Measurements from ENCODE around the gene LIMS2. TPM values are rescaled to one million over a fixed set of nuclear protein-coding genes. Genes with fewer than 3 reads are reported as not detected.

The LIMS2 gene
- total RNA-seq, 1 donor from 2014 or later: 3.8 TPM

DNA sequence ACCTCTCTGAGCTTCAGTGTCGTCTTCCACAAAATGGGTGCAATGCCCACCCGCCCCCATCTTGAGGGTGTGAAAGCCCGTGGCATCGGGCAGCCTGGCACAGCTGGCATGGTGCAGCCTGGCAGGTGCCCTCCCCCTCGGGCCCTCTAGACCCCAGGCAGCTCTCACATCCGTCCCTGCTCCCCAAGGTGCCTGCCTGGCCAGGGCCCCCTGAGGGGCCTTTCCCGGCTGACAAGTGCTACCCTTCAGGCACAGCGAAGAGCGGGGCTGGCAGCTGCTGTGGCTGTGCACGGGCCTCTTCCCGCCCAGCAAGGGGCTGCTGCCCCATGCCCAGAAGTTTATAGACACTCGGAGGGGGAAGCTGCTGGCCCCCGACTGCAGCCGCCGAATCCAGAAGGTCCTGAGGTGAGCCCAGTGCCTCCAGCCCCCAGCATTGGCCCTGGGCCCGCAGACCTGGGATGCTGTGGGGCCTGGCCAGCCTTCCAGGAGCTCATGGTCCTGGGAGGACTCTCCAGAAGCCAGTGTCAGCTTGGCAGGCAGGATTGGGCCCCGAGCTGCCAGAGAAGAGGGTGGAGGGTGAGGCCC is 43.2 kb downstream of the LIMS2 start:
- peaks cover 4% of the 10 kb centered on the region for H3K4me1 Mint-ChIP-seq (ENCODE audit: unreplicated experiment)
- no peaks in the 10 kb centered on the region for H3K9me3 Mint-ChIP-seq (ENCODE audit: unreplicated experiment)
- TF ChIP-seq, protein P1, sequence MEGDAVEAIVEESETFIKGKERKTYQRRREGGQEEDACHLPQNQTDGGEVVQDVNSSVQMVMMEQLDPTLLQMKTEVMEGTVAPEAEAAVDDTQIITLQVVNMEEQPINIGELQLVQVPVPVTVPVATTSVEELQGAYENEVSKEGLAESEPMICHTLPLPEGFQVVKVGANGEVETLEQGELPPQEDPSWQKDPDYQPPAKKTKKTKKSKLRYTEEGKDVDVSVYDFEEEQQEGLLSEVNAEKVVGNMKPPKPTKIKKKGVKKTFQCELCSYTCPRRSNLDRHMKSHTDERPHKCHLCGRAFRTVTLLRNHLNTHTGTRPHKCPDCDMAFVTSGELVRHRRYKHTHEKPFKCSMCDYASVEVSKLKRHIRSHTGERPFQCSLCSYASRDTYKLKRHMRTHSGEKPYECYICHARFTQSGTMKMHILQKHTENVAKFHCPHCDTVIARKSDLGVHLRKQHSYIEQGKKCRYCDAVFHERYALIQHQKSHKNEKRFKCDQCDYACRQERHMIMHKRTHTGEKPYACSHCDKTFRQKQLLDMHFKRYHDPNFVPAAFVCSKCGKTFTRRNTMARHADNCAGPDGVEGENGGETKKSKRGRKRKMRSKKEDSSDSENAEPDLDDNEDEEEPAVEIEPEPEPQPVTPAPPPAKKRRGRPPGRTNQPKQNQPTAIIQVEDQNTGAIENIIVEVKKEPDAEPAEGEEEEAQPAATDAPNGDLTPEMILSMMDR (IDR thresholded peaks at IDR 0.05; ENCODE audit: unreplicated experiment): no peak
- H3K27me3 Mint-ChIP-seq (ENCODE audit: unreplicated experiment): no peaks in the 10 kb centered on the region
- DNase-seq (ENCODE audit: low spot score): no peak
- H3K27ac Mint-ChIP-seq (ENCODE audit: unreplicated experiment): no peak overlapping the region
- no peaks in the 10 kb centered on the region for H3K36me3 Mint-ChIP-seq (ENCODE audit: low read depth, unreplicated experiment)
- H3K4me3 Mint-ChIP-seq (ENCODE audit: unreplicated experiment): no peak overlapping the region

DNA sequence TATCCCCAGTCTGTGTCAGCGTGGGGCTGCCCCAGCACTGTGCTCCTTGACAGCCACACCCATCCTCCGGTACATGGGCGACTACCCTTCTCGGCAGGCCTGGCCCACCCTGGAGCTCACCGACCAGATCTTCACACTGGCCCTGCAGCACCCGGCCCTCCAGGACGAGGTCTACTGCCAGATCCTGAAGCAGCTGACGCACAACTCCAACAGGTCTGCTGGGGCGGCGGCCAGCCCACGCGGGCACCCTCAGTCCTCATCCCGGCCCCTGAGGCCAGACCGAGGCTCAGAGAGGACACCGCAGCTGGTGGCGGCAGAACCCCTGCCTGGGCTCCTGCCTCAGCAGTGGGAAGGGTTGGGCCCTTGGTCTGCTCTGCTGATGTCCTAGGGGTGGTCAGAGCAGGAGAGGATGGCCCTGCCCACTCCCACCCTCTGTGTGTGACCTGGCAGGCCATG is 43.8 kb downstream of the LIMS2 start:
- no peaks in the 10 kb centered on the region for H3K9me3 Mint-ChIP-seq (ENCODE audit: unreplicated experiment)
- no peaks in the 10 kb centered on the region for H3K36me3 Mint-ChIP-seq (ENCODE audit: low read depth, unreplicated experiment)
- H3K27ac Mint-ChIP-seq (ENCODE audit: unreplicated experiment): no peak overlapping the region
- no peak for DNase-seq (ENCODE audit: low spot score)
- TF ChIP-seq, protein P1 (IDR thresholded peaks at IDR 0.05; ENCODE audit: unreplicated experiment): no peak
- no peaks in the 10 kb centered on the region for H3K27me3 Mint-ChIP-seq (ENCODE audit: unreplicated experiment)
- no peak overlapping the region for H3K4me3 Mint-ChIP-seq (ENCODE audit: unreplicated experiment)
- H3K4me1 Mint-ChIP-seq (ENCODE audit: unreplicated experiment): peaks cover 4% of the 10 kb centered on the region

DNA sequence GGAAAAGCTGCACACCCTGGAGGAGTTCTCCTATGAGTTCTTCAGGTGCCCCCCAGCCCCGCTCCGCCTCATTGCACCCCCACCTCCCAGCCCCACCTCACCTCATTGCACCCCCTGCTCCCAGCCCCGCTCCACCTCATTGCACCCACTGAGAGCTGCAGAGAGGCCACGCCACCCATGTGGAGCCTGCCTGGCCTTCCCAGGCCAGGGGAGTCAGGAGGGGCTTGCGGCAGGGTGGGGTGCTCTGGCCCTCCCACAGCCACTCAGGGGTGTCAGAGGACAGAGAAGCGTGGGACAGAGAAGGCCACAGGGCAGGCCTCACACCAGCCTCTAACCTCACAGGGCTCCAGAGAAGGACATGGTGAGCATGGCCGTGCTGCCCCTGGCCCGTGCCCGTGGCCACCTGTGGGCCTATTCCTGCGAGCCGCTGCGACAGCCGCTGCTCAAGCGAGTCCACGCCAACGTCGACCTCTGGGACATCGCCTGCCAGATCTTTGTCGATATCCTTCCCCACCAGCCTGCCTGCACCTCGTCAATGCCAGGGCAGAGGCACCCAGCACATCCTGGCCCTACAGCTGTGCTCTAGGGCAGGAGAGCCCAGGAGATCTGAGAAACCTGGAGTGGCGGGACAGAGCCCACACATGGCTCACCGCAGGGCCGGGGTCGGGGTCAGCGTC is 44.3 kb downstream of the LIMS2 start:
- peaks cover 1% of the 10 kb centered on the region for H3K36me3 Mint-ChIP-seq (ENCODE audit: low read depth, unreplicated experiment)
- no peak overlapping the region for H3K27ac Mint-ChIP-seq (ENCODE audit: unreplicated experiment)
- H3K9me3 Mint-ChIP-seq (ENCODE audit: unreplicated experiment): no peaks in the 10 kb centered on the region
- H3K4me1 Mint-ChIP-seq (ENCODE audit: unreplicated experiment): peaks cover 4% of the 10 kb centered on the region
- H3K4me3 Mint-ChIP-seq (ENCODE audit: unreplicated experiment): no peak overlapping the region
- peaks cover 3% of the 10 kb centered on the region for H3K27me3 Mint-ChIP-seq (ENCODE audit: unreplicated experiment)
- TF ChIP-seq, protein P1 (IDR thresholded peaks at IDR 0.05; ENCODE audit: unreplicated experiment): no peak
- no peak for DNase-seq (ENCODE audit: low spot score)

DNA sequence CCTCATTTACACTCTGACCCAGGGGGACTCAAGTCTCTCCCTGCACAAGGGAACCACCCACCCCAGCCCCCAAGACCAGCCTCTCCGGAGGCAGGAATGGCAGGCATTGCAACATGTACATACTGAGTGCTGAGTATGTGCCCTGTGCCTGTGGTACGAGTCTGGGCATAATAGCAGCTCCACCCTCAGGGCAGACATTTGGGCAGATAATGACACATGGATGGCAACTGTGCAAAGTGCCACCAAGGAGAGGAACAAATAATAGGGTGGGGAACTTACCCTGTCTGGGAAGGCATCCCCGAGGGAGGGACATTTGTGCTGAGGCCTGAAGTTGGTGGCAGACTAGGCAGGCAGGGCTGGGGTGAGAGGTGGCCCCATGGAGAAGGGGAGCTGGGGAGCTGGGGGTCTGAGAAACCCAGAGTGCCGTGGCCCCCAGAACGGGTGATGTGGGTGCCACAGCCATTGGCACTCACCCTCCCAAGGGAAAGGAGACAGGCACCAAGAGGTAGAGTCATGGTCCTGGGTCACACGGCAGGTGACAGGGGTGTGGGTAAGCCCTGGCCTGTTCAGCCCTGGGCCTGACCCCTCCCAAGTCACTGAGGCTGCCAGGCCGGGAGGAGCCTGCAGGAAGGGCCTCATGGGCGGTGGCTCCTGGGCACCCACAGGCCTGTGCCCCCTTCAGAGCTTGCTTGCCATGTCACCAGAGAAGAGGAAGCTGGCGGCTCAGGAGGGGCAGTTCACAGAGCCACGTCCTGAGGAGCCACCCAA is 45.0 kb downstream of the LIMS2 start:
- H3K9me3 Mint-ChIP-seq (ENCODE audit: unreplicated experiment): no peaks in the 10 kb centered on the region
- no peak overlapping the region for H3K4me3 Mint-ChIP-seq (ENCODE audit: unreplicated experiment)
- TF ChIP-seq, protein P1 (IDR thresholded peaks at IDR 0.05; ENCODE audit: unreplicated experiment): no peak
- peaks cover 4% of the 10 kb centered on the region for H3K36me3 Mint-ChIP-seq (ENCODE audit: low read depth, unreplicated experiment)
- DNase-seq (ENCODE audit: low spot score): no peak
- peaks cover 4% of the 10 kb centered on the region for H3K4me1 Mint-ChIP-seq (ENCODE audit: unreplicated experiment)
- peaks cover 5% of the 10 kb centered on the region for H3K27me3 Mint-ChIP-seq (ENCODE audit: unreplicated experiment)
- H3K27ac Mint-ChIP-seq (ENCODE audit: unreplicated experiment): no peak overlapping the region
